ENCODE measurements around the gene SPACA6. TPM values are rescaled to one million over a fixed set of nuclear protein-coding genes. Genes with fewer than 3 reads are reported as not detected.
A peak's percentile ranks its signal among the peaks of the same experiment; 100 is the strongest.
"Not testable (repeated sequence)": the region's sequence is repeated elsewhere in the genome, so short reads cannot be mapped to it uniquely, and the experiment has no call there.

SPACA6 gene
- total and polyA plus RNA-seq, 8 donors, result 1.2 to 151 (median 9.6) TPM

DNA sequence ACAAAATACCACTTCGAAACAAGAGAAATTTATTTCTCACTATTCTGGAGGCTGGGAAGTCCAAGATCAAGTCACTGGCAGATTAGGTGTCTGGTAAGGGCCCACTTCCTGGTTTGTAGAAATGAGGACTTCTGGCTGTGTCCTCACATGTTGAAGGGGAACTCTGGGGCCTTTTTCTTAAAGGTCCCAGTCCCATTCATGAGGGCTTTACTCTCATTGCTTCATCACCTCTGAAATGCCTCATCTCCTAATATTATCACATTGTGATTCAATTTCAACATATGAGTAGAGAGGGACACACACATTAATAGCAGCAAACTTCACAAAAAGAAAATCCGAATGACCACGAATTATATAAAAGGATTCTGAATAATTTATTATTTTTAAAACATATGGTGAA, 24.9 kb upstream of the SPACA6 start:
- intact Hi-C loops (cut with DNase I; ENCODE audit: low total_unique reads), result no loop called here
- Histone ChIP-seq H3K4me3 (no peak overlapping the region), H3K4me1 (no peaks in the 10 kb centered on the region), H3K36me3 (no peaks in the 10 kb centered on the region), H3K27ac (no peak overlapping the region), H3K9me3 (peaks cover 0 to 9% (median 6%) of the 10 kb centered on the region in 4 donors), H3K27me3 (peaks cover 0 to 35% (median 12%) of the 10 kb centered on the region in 3 donors)
- no peak for DNase-seq
- TF ChIP-seq POLR2AphosphoS5 (IDR thresholded peaks at IDR 0.05) (no peak), EP300 (IDR thresholded peaks at IDR 0.05) (no peak), CTCF (IDR thresholded peaks at IDR 0.05) (no peak), POLR2A (IDR thresholded peaks at IDR 0.05) (no peak)
- WGBS, 5 donors, result 61 to 90% (median 73%) methylated on average over 3 of the region's 3 CpGs

- not testable (repeated sequence) for H3K36me3 ChIP-seq, H3K9me3 ChIP-seq, H3K4me1 ChIP-seq, H3K4me3 ChIP-seq, H3K27ac ChIP-seq
- intact Hi-C loops (cut with DNase I; ENCODE audit: low total_unique reads), result loop anchor here (10.0 kb wide), 1 partner anchor 89 kb away; the partner anchor contains the start of gene FPR2
- H3K27me3 ChIP-seq, result peaks cover 0 to 21% (median 6%) of the 10 kb centered on the region in 3 donors
- WGBS, 5 donors, result 54 to 68% (median 63%) methylated on average over 7 of the region's 7 CpGs
- peak in 1 of 2 donors; percentile 36 for DNase-seq
- peak in 2 of 7 experiments; percentile 11 to 35 for TF ChIP-seq CTCF (IDR thresholded peaks at IDR 0.05)
Observed at GRCh38 chr19:51675911-51676565, 17.1 kb upstream of the SPACA6 start.

DNA sequence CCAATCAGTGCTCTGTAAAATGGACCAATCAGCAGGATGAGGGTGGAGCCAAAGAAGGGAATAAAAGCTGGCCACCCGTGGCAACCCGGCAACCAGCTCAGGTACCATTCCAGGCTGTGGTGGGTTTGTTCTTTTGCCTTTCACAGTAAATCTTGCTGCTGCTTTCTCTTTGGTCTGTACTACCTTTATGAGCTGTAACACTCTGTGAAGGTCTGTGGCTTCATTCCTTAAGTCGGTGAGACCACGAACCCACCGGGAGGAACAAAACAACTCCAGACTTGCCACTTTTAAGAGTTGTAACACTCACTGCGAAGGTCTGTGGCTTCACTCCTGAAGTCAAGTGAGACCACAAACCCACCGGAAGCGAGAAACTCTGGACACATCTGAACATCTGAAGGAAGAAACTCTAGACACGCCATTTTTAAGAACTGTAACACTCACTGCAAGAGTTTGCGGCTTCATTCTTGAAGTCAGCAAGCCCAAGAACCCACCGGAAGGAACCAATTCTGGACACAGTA, 16.5 kb upstream of the SPACA6 start:
- H3K4me1 ChIP-seq, result no peaks in the 10 kb centered on the region
- intact Hi-C loops (cut with DNase I; ENCODE audit: low total_unique reads), result loop anchor here (10.0 kb wide), 1 partner anchor 88 kb away; the partner anchor contains the start of gene FPR2
- H3K27me3 ChIP-seq, result peaks cover 0 to 21% (median 6%) of the 10 kb centered on the region in 3 donors
- TF ChIP-seq POLR2AphosphoS5 (IDR thresholded peaks at IDR 0.05) (no peak), POLR2A (IDR thresholded peaks at IDR 0.05) (no peak), EP300 (IDR thresholded peaks at IDR 0.05) (no peak), CTCF (IDR thresholded peaks at IDR 0.05) (no peak)
- H3K27ac ChIP-seq, result no peak overlapping the region
- no peak overlapping the region for H3K4me3 ChIP-seq
- no peak for DNase-seq
- no peaks in the 10 kb centered on the region for H3K9me3 ChIP-seq
- no peaks in the 10 kb centered on the region for H3K36me3 ChIP-seq
- WGBS, 5 donors, result 70 to 75% (median 71%) methylated on average over 9 to 11 of the region's 11 CpGs

DNA sequence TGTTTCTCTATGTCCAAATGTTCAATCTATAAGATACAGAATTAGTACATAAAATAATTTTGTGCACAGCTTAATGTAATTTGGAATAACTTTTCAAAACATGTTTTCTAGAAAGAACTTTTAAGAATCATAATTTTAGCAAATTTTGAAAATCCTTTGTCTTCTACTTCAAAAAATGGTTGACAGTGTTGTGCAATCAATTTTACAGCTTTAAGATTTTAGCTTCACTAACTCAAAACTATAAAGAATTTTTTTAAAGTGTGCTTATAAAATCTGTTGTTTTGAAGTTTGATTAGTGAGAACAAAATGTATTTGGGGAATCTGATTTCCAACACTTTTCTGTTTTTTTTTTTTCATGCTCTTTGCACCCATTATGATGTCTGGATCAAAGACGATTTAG, 12.7 kb upstream of the SPACA6 start:
- Histone ChIP-seq H3K27ac (no peak overlapping the region), H3K4me1 (no peaks in the 10 kb centered on the region), H3K36me3 (no peaks in the 10 kb centered on the region), H3K27me3 (peaks cover 0 to 21% (median 6%) of the 10 kb centered on the region in 3 donors), H3K4me3 (no peak overlapping the region), H3K9me3 (no peaks in the 10 kb centered on the region)
- DNase-seq, result no peak
- TF ChIP-seq EP300 (IDR thresholded peaks at IDR 0.05), result no peak
- no peak for TF ChIP-seq POLR2A (IDR thresholded peaks at IDR 0.05)
- TF ChIP-seq POLR2AphosphoS5 (IDR thresholded peaks at IDR 0.05), result no peak
- TF ChIP-seq CTCF (IDR thresholded peaks at IDR 0.05), result no peak
- WGBS, 5 donors, result 82 to 88% (median 86%) methylated on average over 1 of the region's 1 CpG
- intact Hi-C loops (cut with DNase I; ENCODE audit: low total_unique reads), result no loop called here

All from stomach (tissue), 9 donors.